Measurements from ENCODE around the gene MTMR11. TPM values are rescaled to one million over a fixed set of nuclear protein-coding genes. Genes with fewer than 3 reads are reported as not detected.

MTMR11 gene
- total and polyA plus RNA-seq, 2 of the 13 experiments (the other 11 are each of a cell fraction or from before 2014, with no cell fraction given) = 0.49 to 2.8 TPM

DNA sequence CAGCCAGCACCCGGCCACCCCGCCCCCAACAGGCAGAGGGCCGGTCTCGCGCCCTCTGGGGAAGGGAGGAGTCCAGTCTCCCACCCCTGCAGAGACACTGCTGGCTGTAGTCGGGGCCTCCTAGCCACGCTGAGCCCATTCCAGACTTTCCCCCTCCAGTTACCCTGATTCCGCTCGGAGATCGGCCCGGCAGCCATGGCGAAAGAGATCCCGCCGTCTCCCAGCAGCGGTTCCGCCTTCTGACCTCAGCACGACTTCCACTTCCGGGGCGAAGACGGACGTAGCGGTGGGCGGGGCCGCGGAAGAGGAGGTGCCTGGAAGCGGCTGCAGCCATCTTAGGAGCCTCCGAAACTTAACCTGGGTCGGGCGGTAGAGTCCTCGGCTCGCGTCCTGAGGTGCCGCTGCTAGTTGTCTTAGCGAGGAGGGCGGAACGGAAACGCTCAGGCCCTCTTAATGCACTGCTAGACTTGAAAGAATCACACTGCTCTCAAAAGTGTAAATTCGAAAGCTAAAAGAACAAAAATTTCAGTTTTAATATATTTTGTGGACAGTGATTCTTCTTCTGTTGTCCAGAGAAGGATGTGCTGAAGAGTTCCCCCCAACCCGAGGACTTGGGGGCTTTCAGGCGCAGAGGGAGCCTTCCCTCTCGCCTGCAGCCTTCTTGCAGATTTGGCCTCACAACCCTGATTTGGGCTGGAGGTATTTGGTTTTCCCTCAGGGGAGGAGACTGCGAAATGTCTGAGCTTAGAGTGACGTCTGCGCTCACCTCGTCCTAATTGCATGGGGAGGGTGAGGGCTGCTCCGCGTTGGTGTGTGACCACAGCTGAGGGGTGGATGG, 8.9 kb downstream of the MTMR11 start, which contains the start of gene SF3B4 (continued):
- TF ChIP-seq, protein P1, sequence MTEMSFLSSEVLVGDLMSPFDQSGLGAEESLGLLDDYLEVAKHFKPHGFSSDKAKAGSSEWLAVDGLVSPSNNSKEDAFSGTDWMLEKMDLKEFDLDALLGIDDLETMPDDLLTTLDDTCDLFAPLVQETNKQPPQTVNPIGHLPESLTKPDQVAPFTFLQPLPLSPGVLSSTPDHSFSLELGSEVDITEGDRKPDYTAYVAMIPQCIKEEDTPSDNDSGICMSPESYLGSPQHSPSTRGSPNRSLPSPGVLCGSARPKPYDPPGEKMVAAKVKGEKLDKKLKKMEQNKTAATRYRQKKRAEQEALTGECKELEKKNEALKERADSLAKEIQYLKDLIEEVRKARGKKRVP (CRISPR knock-in tag; IDR thresholded peaks at IDR 0.05) = peak in 1 of 2 experiments; percentile 62; a peak in 2 of 4 replicates
- no peak; the same call in 1 of the 2 replicates for TF ChIP-seq MAZ (IDR thresholded peaks at IDR 0.05; ENCODE audit: borderline replicate concordance, low read depth, low read length)
- peak; percentile 26; the same call in 1 of the 2 replicates for TF ChIP-seq MAZ (CRISPR knock-in tag; IDR thresholded peaks at IDR 0.05; ENCODE audit: low read depth)
- peak; percentile 94 for TF ChIP-seq ZNF501 (CRISPR knock-in tag; IDR thresholded peaks at IDR 0.05)
- no peak for TF ChIP-seq ZNF570 (CRISPR knock-in tag; IDR thresholded peaks at IDR 0.05; ENCODE audit: borderline replicate concordance)
- TF ChIP-seq POGZ (CRISPR knock-in tag; IDR thresholded peaks at IDR 0.05) = peak; percentile 81
- TF ChIP-seq, protein P2, sequence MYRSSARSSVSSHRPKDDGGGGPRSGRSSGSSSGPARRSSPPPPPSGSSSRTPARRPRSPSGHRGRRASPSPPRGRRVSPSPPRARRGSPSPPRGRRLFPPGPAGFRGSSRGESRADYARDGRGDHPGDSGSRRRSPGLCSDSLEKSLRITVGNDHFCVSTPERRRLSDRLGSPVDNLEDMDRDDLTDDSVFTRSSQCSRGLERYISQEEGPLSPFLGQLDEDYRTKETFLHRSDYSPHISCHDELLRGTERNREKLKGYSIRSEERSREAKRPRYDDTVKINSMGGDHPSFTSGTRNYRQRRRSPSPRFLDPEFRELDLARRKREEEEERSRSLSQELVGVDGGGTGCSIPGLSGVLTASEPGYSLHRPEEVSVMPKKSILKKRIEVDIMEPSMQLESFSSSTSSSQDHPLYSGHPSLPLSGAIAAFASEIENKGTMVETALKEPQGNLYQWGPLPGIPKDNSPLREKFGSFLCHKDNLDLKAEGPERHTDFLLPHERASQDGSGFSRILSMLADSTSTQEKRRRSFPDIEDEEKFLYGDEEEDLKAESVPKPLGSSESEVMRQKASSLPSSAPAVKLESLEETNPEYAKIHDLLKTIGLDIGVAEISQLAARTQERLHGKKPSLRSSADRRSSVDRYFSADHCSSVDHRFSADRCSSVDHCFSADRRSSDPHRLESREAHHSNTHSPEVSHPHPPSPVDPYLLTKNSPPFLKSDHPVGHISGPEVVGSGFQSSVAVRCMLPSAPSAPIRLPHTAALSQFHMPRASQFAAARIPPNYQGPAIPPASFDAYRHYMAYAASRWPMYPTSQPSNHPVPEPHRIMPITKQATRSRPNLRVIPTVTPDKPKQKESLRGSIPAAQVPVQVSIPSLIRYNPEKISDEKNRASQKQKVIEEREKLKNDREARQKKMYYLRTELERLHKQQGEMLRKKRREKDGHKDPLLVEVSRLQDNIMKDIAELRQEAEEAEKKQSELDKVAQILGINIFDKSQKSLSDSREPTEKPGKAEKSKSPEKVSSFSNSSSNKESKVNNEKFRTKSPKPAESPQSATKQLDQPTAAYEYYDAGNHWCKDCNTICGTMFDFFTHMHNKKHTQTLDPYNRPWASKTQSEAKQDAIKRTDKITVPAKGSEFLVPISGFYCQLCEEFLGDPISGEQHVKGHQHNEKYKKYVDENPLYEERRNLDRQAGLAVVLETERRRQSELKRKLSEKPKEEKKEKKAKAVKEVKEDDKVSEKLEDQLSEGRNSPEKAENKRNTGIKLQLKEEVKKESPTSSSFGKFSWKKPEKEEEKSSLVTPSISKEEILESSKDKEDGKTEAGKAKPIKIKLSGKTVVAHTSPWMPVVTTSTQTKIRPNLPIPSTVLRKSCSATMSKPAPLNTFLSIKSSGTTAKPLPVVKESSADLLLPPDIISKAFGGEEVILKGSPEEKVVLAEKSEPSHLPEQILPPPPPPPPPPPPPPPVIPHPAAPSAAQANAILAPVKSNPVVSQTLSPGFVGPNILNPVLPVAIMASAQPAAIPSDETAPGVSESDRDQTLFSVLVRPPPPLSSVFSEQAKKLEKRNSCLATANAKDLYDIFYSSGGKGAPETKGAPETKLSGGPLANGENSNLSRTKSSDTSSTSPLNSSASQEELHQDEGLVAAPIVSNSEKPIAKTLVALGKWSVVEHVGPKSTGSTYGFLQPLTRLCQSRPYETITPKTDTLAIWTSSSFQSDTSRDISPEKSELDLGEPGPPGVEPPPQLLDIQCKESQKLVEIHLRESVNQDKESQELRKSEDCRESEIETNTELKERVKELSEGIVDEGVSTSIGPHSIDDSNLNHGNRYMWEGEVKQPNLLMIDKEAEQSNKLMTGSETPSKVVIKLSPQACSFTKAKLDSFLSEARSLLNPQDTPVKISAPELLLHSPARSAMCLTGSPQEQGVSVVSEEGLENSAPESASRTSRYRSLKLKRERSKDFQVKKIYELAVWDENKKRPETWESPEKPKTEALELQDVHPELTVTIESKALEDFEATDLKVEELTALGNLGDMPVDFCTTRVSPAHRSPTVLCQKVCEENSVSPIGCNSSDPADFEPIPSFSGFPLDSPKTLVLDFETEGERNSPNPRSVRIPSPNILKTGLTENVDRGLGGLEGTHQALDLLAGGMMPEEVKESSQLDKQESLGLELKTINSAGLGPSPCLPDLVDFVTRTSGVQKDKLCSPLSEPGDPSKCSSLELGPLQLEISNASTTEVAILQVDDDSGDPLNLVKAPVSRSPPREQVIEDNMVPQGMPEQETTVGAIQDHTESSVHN (CRISPR knock-in tag; IDR thresholded peaks at IDR 0.05) = no peak
- peak; percentile 91 for TF ChIP-seq SP4 (CRISPR knock-in tag; IDR thresholded peaks at IDR 0.05)
- TF ChIP-seq ZMYM4 (CRISPR knock-in tag; IDR thresholded peaks at IDR 0.05) = peak; percentile 83
- no peak for TF ChIP-seq JUND (CRISPR knock-in tag; IDR thresholded peaks at IDR 0.05)
- no peak for TF ChIP-seq ZNF790 (CRISPR knock-in tag; IDR thresholded peaks at IDR 0.05; ENCODE audit: borderline replicate concordance)
- 0 out of 2 replicates have a peak, but pooled peaks have one; percentile 38 for TF ChIP-seq AHR (CRISPR knock-in tag; IDR thresholded peaks at IDR 0.05)
- TF ChIP-seq MEIS1 (CRISPR knock-in tag; IDR thresholded peaks at IDR 0.05; ENCODE audit: borderline replicate concordance) = 0 out of 2 replicates have a peak, but pooled peaks have one; percentile 35
- peak; percentile 38; the same call in 1 of the 2 replicates for TF ChIP-seq GATA4 (IDR thresholded peaks at IDR 0.05; ENCODE audit: borderline replicate concordance, low read depth)
- 0 out of 2 replicates have a peak, but pooled peaks have one; percentile 46 for TF ChIP-seq ZNF839 (CRISPR knock-in tag; IDR thresholded peaks at IDR 0.05; ENCODE audit: borderline replicate concordance)
- peak; percentile 79 for TF ChIP-seq ZGPAT (CRISPR knock-in tag; IDR thresholded peaks at IDR 0.05)
- TF ChIP-seq PHF20 (CRISPR knock-in tag; IDR thresholded peaks at IDR 0.05) = peak; percentile 95
- peak; percentile 43 for TF ChIP-seq JARID2 (CRISPR knock-in tag; IDR thresholded peaks at IDR 0.05; ENCODE audit: insufficient replicate concordance)
